Ascending aorta (tissue), 2 donors: ENCODE measurements around the gene FEN1. TPM values are rescaled to one million over a fixed set of nuclear protein-coding genes. Genes with fewer than 3 reads are reported as not detected.

Experiments
- DNase-seq, 2 donors: peaks; one replicate each; pipeline ENCODE4 v3.0.0-alpha.2; 2019; ENCODE audit warnings: low spot score in 2 of 2
- H3K27ac ChIP-seq, 2 donors: fragments of 200-600 bp; sonication (generic); one replicate each; pipeline ENCODE4 v1.5.1; 2016 to 2017; ENCODE audit warnings: mild to moderate bottlenecking in 1 of 2
- H3K27me3 ChIP-seq: fragments of 200-600 bp; sonication (generic); one replicate; pipeline ENCODE4 v1.5.1; 2017
- H3K36me3 ChIP-seq, 2 donors: fragments of 200-600 bp; sonication (generic); one replicate each; pipeline ENCODE4 v1.5.1; 2016
- H3K4me1 ChIP-seq, 2 donors: fragments of 200-600 bp; sonication (generic); one replicate each; pipeline ENCODE4 v1.5.1; 2016 to 2017; ENCODE audit warnings: mild to moderate bottlenecking in 1 of 2
- H3K4me3 ChIP-seq, 2 donors: fragments of 200-600 bp; sonication (generic); one replicate each; pipeline ENCODE4 v1.5.1; 2016 to 2017; ENCODE audit warnings: mild to moderate bottlenecking in 1 of 2
- H3K9me3 ChIP-seq, 2 donors: fragments of 200-600 bp; sonication (generic); one replicate each; pipeline ENCODE4 v1.5.1; 2016
- CTCF ChIP-seq, 3 experiments: fragments of 200-600 bp in 2 of 3; fragments of 450-650 bp in 1 of 3; sonication (generic) in 2 of 3; IDR thresholded peaks; one replicate each; pipeline ENCODE4 v1.5.1; 2016 to 2019; ENCODE audit warnings: antibody characterized with exemption in 3 of 3, mild to moderate bottlenecking in 1 of 3, moderate library complexity in 1 of 3
- intact Hi-C: fragments of 100-400 bp; cut with DNase I; formaldehyde crosslinking; loops from one replicate; pipeline ENCODE4 v1.15.1; 2023
- total RNA-seq: library from RNA; depleted of rRNA; stranded (reverse); fragments of >200 nt; gene quantifications from one replicate; pipeline ENCODE4 v1.1.0, GENCODE V29; 2016

The FEN1 gene, protein sequence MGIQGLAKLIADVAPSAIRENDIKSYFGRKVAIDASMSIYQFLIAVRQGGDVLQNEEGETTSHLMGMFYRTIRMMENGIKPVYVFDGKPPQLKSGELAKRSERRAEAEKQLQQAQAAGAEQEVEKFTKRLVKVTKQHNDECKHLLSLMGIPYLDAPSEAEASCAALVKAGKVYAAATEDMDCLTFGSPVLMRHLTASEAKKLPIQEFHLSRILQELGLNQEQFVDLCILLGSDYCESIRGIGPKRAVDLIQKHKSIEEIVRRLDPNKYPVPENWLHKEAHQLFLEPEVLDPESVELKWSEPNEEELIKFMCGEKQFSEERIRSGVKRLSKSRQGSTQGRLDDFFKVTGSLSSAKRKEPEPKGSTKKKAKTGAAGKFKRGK
- 1.5 TPM for total RNA-seq

GRCh38 chr11:61792310-61793082 lies at the start of gene FEN1, which contains the start of gene TMEM258:
Gene FEN1, plus strand, starts transcription at chr11:61792911. Its CDS starts 2,451 bp downstream, at chr11:61795362.
Gene TMEM258, minus strand, starts transcription at chr11:61792599. Its CDS starts 41 bp downstream, at chr11:61792558.
- TF ChIP-seq CTCF (IDR thresholded peaks at IDR 0.05), result peak in 2 of 3 experiments; percentile 20 to 22
- Histone ChIP-seq H3K36me3 (peaks cover 28 to 32% of the 10 kb centered on the region in 2 donors), H3K9me3 (no peaks in the 10 kb centered on the region), H3K4me3 (peak within 1 kb of the TSS; percentile 79 to 99), H3K27ac (peak within 1 kb of the TSS; percentile 87 to 97), H3K4me1 (peaks cover 5 to 19% of the 10 kb centered on the region in 2 donors), H3K27me3 (no peaks in the 10 kb centered on the region)
- intact Hi-C loops, result loop anchor here (1.0 to 5.0 kb wide), 4 partner anchors 23 to 330 kb away; partner anchors contain the start of genes FTH1 and INCENP
- peak; percentile 60 to 93 for DNase-seq

DNA sequence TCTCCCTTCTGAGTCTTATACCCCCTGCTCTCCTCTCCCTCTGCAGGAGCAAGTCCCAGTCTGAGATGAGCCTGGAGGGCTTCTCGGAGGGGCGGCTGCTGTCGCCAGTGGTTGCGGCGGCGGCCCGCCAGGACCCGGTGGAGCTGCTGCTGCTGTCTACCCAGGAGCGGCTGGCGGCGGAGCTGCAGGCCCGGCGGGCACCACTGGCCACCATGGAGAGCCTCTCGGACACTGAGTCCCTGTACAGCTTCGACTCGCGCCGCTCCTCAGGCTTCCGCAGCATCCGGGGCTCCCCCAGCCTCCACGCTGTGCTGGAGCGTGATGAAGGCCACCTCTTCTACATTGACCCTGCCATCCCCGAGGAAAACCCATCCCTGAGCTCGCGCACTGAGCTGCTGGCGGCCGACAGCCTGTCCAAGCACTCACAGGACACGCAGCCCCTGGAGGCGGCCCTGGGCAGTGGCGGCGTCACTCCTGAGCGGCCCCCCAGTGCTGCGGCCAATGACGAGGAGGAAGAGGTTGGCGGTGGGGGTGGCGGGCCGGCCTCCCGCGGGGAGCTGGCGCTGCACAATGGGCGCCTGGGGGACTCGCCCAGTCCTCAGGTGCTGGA lies 49.1 kb upstream of the FEN1 start:
- Histone ChIP-seq H3K9me3 (no peaks in the 10 kb centered on the region), H3K4me3 (no peak overlapping the region), H3K4me1 (no peaks in the 10 kb centered on the region), H3K27me3 (no peaks in the 10 kb centered on the region), H3K36me3 (no peaks in the 10 kb centered on the region), H3K27ac (no peak overlapping the region)
- intact Hi-C loops, result no loop called here
- DNase-seq, result no peak
- no peak for TF ChIP-seq CTCF (IDR thresholded peaks at IDR 0.05)

GRCh38 chr11:61744181-61744580 lies 48.5 kb upstream of the FEN1 start:
- H3K27me3 ChIP-seq, result no peaks in the 10 kb centered on the region
- H3K4me1 ChIP-seq, result no peaks in the 10 kb centered on the region
- DNase-seq, result no peak
- H3K9me3 ChIP-seq, result no peaks in the 10 kb centered on the region
- no peaks in the 10 kb centered on the region for H3K36me3 ChIP-seq
- no peak overlapping the region for H3K4me3 ChIP-seq
- intact Hi-C loops, result no loop called here
- H3K27ac ChIP-seq, result no peak overlapping the region
- TF ChIP-seq CTCF (IDR thresholded peaks at IDR 0.05), result no peak

- Histone ChIP-seq H3K4me3 (no peak overlapping the region), H3K4me1 (no peaks in the 10 kb centered on the region), H3K27me3 (no peaks in the 10 kb centered on the region), H3K9me3 (no peaks in the 10 kb centered on the region), H3K36me3 (no peaks in the 10 kb centered on the region), H3K27ac (no peak overlapping the region)
- no peak for TF ChIP-seq CTCF (IDR thresholded peaks at IDR 0.05)
- intact Hi-C loops, result no loop called here
- DNase-seq, result no peak
These were observed 48.0 kb upstream of the FEN1 start for GRCh38 chr11:61744609-61745156.

- H3K9me3 ChIP-seq, result no peaks in the 10 kb centered on the region
- DNase-seq, result no peak
- H3K27ac ChIP-seq, result no peak overlapping the region
- no peaks in the 10 kb centered on the region for H3K4me1 ChIP-seq
- intact Hi-C loops, result no loop called here
- no peak for TF ChIP-seq CTCF (IDR thresholded peaks at IDR 0.05)
- no peak overlapping the region for H3K4me3 ChIP-seq
- H3K36me3 ChIP-seq, result no peaks in the 10 kb centered on the region
- H3K27me3 ChIP-seq, result no peaks in the 10 kb centered on the region
These were observed 46.8 kb upstream of the FEN1 start for GRCh38 chr11:61745781-61746441.
